ENCODE results near the gene SPATA16.

Gene SPATA16

DNA sequence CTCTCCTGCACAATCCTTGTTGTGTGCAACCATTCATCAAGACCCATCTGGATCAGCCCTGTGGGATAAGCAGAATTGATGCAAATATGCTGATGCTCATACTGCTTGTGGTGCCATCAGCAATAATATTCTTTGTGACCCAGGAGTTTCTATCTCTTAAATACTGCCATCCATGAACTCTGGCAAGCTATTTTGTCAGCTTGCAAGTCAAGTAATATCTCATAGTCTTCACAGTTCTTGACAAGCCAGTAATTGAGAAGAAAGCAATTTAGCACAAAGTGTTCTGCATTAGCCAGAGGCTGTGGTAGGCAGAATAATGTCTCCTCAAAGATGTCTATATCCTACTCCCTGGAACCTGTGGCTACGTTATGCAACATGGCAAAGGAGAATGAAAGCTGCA, 49.0 kb downstream of the SPATA16 start:
- Histone ChIP-seq H3K27ac (ENCODE audit: low read length) (no peak overlapping the region), H3K9me3 (ENCODE audit: insufficient read depth, low read length, severe bottlenecking) (no peaks in the 10 kb centered on the region), H3K36me3 (ENCODE audit: insufficient read depth, low read length) (no peaks in the 10 kb centered on the region), H2AFZ (ENCODE audit: low read depth, low read length) (no peak overlapping the region), H3K79me2 (ENCODE audit: insufficient read depth, low read length) (no peaks in the 10 kb centered on the region), H3K27me3 (ENCODE audit: insufficient read depth, low read length, poor library complexity) (no peaks in the 10 kb centered on the region), H3K4me2 (ENCODE audit: insufficient read depth, low read length) (no peak overlapping the region), H4K20me1 (ENCODE audit: insufficient read depth, low read length) (no peaks in the 10 kb centered on the region), H3K4me1 (ENCODE audit: insufficient read depth, low read length) (no peaks in the 10 kb centered on the region), H3K4me3 (ENCODE audit: low read depth in 1 of 2, low read length in 2 of 2) (no peak overlapping the region), H3K9ac (ENCODE audit: low read depth, low read length) (no peak overlapping the region)
- ATAC-seq (ENCODE audit: insufficient read depth, low read depth): no peak
- TF ChIP-seq EZH2 (IDR thresholded peaks at IDR 0.05; ENCODE audit: borderline replicate concordance, low read depth, low read length, severe bottlenecking): no peak
- TF ChIP-seq, protein P1, sequence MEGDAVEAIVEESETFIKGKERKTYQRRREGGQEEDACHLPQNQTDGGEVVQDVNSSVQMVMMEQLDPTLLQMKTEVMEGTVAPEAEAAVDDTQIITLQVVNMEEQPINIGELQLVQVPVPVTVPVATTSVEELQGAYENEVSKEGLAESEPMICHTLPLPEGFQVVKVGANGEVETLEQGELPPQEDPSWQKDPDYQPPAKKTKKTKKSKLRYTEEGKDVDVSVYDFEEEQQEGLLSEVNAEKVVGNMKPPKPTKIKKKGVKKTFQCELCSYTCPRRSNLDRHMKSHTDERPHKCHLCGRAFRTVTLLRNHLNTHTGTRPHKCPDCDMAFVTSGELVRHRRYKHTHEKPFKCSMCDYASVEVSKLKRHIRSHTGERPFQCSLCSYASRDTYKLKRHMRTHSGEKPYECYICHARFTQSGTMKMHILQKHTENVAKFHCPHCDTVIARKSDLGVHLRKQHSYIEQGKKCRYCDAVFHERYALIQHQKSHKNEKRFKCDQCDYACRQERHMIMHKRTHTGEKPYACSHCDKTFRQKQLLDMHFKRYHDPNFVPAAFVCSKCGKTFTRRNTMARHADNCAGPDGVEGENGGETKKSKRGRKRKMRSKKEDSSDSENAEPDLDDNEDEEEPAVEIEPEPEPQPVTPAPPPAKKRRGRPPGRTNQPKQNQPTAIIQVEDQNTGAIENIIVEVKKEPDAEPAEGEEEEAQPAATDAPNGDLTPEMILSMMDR (IDR thresholded peaks at IDR 0.05; ENCODE audit: borderline replicate concordance, extremely low read depth, low read length, poor library complexity, severe bottlenecking): no peak
- DNase-seq: no peak

DNA sequence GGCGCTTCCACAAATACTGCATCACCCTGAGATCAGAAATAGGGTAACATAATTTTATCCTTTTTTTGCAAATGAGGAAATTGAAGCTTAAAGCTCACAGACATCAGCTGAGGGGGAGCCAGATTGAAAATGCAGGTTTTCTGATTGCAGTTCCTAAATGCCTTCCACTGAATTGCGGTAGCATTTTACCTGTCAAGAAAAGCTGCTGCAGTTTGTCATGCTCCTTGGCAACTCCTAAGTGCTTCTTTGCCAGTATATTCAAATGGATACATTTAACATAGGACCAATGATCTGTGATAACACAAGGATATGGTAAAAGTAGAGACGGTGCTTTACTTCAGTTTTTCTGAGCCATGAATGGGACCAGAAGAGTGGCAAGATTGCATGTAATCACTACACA, 50.5 kb downstream of the SPATA16 start:
- H3K79me2 ChIP-seq (ENCODE audit: insufficient read depth, low read length): no peaks in the 10 kb centered on the region
- no peak overlapping the region for H3K4me2 ChIP-seq (ENCODE audit: insufficient read depth, low read length)
- H3K9ac ChIP-seq (ENCODE audit: low read depth, low read length): no peak overlapping the region
- H2AFZ ChIP-seq (ENCODE audit: low read depth, low read length): no peak overlapping the region
- no peaks in the 10 kb centered on the region for H4K20me1 ChIP-seq (ENCODE audit: insufficient read depth, low read length)
- H3K9me3 ChIP-seq (ENCODE audit: insufficient read depth, low read length, severe bottlenecking): no peaks in the 10 kb centered on the region
- ATAC-seq (ENCODE audit: insufficient read depth, low read depth): no peak
- no peak for DNase-seq
- no peaks in the 10 kb centered on the region for H3K36me3 ChIP-seq (ENCODE audit: insufficient read depth, low read length)
- no peak overlapping the region for H3K4me3 ChIP-seq (ENCODE audit: low read depth in 1 of 2, low read length in 2 of 2)
- H3K27ac ChIP-seq (ENCODE audit: low read length): no peak overlapping the region
- no peaks in the 10 kb centered on the region for H3K27me3 ChIP-seq (ENCODE audit: insufficient read depth, low read length, poor library complexity)
- TF ChIP-seq, protein P1 (IDR thresholded peaks at IDR 0.05; ENCODE audit: borderline replicate concordance, extremely low read depth, low read length, poor library complexity, severe bottlenecking): no peak
- TF ChIP-seq EZH2 (IDR thresholded peaks at IDR 0.05; ENCODE audit: borderline replicate concordance, low read depth, low read length, severe bottlenecking): no peak
- no peaks in the 10 kb centered on the region for H3K4me1 ChIP-seq (ENCODE audit: insufficient read depth, low read length)

DNA sequence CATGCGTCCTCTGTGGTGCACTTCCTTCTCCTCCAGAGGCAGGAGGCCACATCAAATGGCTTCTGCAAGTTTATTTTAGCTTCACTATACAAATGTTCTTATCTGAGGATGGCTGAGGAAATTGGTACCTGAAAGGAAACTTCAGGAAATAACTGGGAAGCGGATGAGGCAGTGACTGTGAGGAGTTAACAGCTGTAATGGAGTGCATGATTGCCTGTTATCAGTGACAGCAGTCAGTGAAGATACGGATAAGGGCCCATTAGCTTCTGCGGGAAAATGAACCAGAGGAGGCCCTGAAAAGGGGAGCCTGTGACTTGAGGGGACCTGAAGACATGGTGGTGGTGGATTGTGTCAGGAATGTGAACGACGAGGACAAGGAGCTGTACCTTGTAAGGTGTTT, 51.8 kb downstream of the SPATA16 start:
- no peak overlapping the region for H3K4me3 ChIP-seq (ENCODE audit: low read depth in 1 of 2, low read length in 2 of 2)
- DNase-seq: no peak
- no peaks in the 10 kb centered on the region for H3K36me3 ChIP-seq (ENCODE audit: insufficient read depth, low read length)
- H2AFZ ChIP-seq (ENCODE audit: low read depth, low read length): no peak overlapping the region
- TF ChIP-seq, protein P1 (IDR thresholded peaks at IDR 0.05; ENCODE audit: borderline replicate concordance, extremely low read depth, low read length, poor library complexity, severe bottlenecking): no peak
- TF ChIP-seq EZH2 (IDR thresholded peaks at IDR 0.05; ENCODE audit: borderline replicate concordance, low read depth, low read length, severe bottlenecking): no peak
- H3K79me2 ChIP-seq (ENCODE audit: insufficient read depth, low read length): no peaks in the 10 kb centered on the region
- no peaks in the 10 kb centered on the region for H4K20me1 ChIP-seq (ENCODE audit: insufficient read depth, low read length)
- no peaks in the 10 kb centered on the region for H3K9me3 ChIP-seq (ENCODE audit: insufficient read depth, low read length, severe bottlenecking)
- H3K27ac ChIP-seq (ENCODE audit: low read length): no peak overlapping the region
- no peak overlapping the region for H3K4me2 ChIP-seq (ENCODE audit: insufficient read depth, low read length)
- H3K9ac ChIP-seq (ENCODE audit: low read depth, low read length): no peak overlapping the region
- H3K4me1 ChIP-seq (ENCODE audit: insufficient read depth, low read length): no peaks in the 10 kb centered on the region
- H3K27me3 ChIP-seq (ENCODE audit: insufficient read depth, low read length, poor library complexity): no peaks in the 10 kb centered on the region
- no peak for ATAC-seq (ENCODE audit: insufficient read depth, low read depth)

- Histone ChIP-seq H3K9me3 (ENCODE audit: insufficient read depth, low read length, severe bottlenecking) (no peaks in the 10 kb centered on the region), H3K4me3 (ENCODE audit: low read depth in 1 of 2, low read length in 2 of 2) (no peak overlapping the region), H3K79me2 (ENCODE audit: insufficient read depth, low read length) (no peaks in the 10 kb centered on the region), H3K27ac (ENCODE audit: low read length) (no peak overlapping the region), H4K20me1 (ENCODE audit: insufficient read depth, low read length) (no peaks in the 10 kb centered on the region), H3K4me1 (ENCODE audit: insufficient read depth, low read length) (no peaks in the 10 kb centered on the region), H2AFZ (ENCODE audit: low read depth, low read length) (no peak overlapping the region), H3K9ac (ENCODE audit: low read depth, low read length) (no peak overlapping the region), H3K4me2 (ENCODE audit: insufficient read depth, low read length) (no peak overlapping the region), H3K27me3 (ENCODE audit: insufficient read depth, low read length, poor library complexity) (no peaks in the 10 kb centered on the region), H3K36me3 (ENCODE audit: insufficient read depth, low read length) (no peaks in the 10 kb centered on the region)
- DNase-seq (no peak), ATAC-seq (ENCODE audit: insufficient read depth, low read depth) (no peak)
- TF ChIP-seq EZH2 (IDR thresholded peaks at IDR 0.05; ENCODE audit: borderline replicate concordance, low read depth, low read length, severe bottlenecking): no peak
- TF ChIP-seq, protein P1 (IDR thresholded peaks at IDR 0.05; ENCODE audit: borderline replicate concordance, extremely low read depth, low read length, poor library complexity, severe bottlenecking): no peak
Observed at GRCh38 chr3:173078525-173078924, 62.5 kb downstream of the SPATA16 start.
